PC-9 (cell line): ENCODE data around the gene DNAH9. TPM values are rescaled to one million over a fixed set of nuclear protein-coding genes. Genes with fewer than 3 reads are reported as not detected.

Experiments used
- BruUV-seq: library from RNA; stranded (reverse); fragments of 400-500 nt; replicated peaks from 2 replicates; lab custom pipeline; 2021; lab: Mats Ljungman, UMichigan
- CTCF ChIA-PET: fragments of 300-600 bp; sonication (Branson Sonifier 250); formaldehyde crosslinking; loops from one replicate; lab custom pipeline; 2022; ENCODE audit warnings: antibody characterized with exemption; lab: Charles Lee
- POLR2A ChIA-PET: fragments of 300-600 bp; sonication (Branson Sonifier 250); formaldehyde crosslinking; loops from one replicate; lab custom pipeline; 2022; ENCODE audit warnings: antibody characterized with exemption; ENCODE audit not compliant: unreplicated experiment; lab: Charles Lee
- DNase-seq, 2 experiments: peaks; one replicate each; pipeline versions ENCODE4 v3.0.0 to v3.0.0-alpha.2; 2015 to 2022; ENCODE audit warnings: mixed read lengths in 1 of 2
- H2AFZ ChIP-seq: fragments of 200-600 bp; sonication (generic); 2 replicates; pipeline ENCODE4 v1.8.1; 2017; ENCODE audit warnings: antibody characterized with exemption
- H3F3A ChIP-seq: fragments of 200-600 bp; sonication (generic); 2 replicates; pipeline ENCODE4 v1.8.1; 2017; ENCODE audit warnings: antibody characterized with exemption, mild to moderate bottlenecking, low read depth; ENCODE audit not compliant: insufficient read depth
- H3K27ac ChIP-seq: fragments of 200-600 bp; sonication (generic); 2 replicates; pipeline ENCODE4 v1.6.1; 2016; ENCODE audit warnings: mixed run types
- H3K27me3 ChIP-seq: fragments of 200-600 bp; sonication (generic); 2 replicates; pipeline ENCODE4 v1.6.1; 2016; ENCODE audit warnings: low read depth, mixed run types; ENCODE audit not compliant: insufficient read depth
- H3K36me3 ChIP-seq: fragments of 200-600 bp; sonication (generic); 2 replicates; pipeline ENCODE4 v1.6.1; 2016; ENCODE audit warnings: low read depth, mixed run types
- H3K4me1 ChIP-seq: fragments of 200-600 bp; sonication (generic); replicated peaks from 2 replicates; pipeline ENCODE4 v1.6.1; 2016; ENCODE audit warnings: mixed run types; ENCODE audit not compliant: insufficient read depth
- H3K4me2 ChIP-seq: fragments of 200-600 bp; sonication (generic); 2 replicates; pipeline ENCODE4 v1.6.1; 2017; ENCODE audit warnings: mixed run types
- H3K4me3 ChIP-seq: fragments of 200-600 bp; sonication (generic); 2 replicates; pipeline ENCODE4 v1.6.1; 2016; ENCODE audit warnings: mixed run types
- H3K79me2 ChIP-seq: fragments of 200-600 bp; sonication (generic); 2 replicates; pipeline ENCODE4 v1.6.1; 2017; ENCODE audit warnings: low read depth, mixed run types
- H3K9me2 ChIP-seq: fragments of 200-600 bp; sonication (generic); 2 replicates; pipeline ENCODE4 v1.8.1; 2017; ENCODE audit warnings: mild to moderate bottlenecking; ENCODE audit not compliant: insufficient read depth
- H3K9me3 ChIP-seq: fragments of 200-600 bp; sonication (generic); 2 replicates; pipeline ENCODE4 v1.8.1; 2016; ENCODE audit warnings: low read depth; ENCODE audit not compliant: insufficient read depth
- H4K20me1 ChIP-seq: fragments of 200-600 bp; sonication (generic); 2 replicates; pipeline ENCODE4 v1.8.1; 2017; ENCODE audit not compliant: insufficient read depth
- CTCF ChIP-seq: fragments of 200-600 bp; sonication (generic); conservative IDR thresholded peaks from 2 replicates; pipeline ENCODE4 v1.6.1; 2017; ENCODE audit warnings: mixed run types, antibody characterized with exemption, mild to moderate bottlenecking, moderate library complexity
- EZH2 ChIP-seq: fragments of 200-600 bp; sonication (generic); IDR thresholded peaks from 2 replicates; pipeline ENCODE4 v1.8.0; 2017; ENCODE audit warnings: antibody characterized with exemption, low read depth
- intact Hi-C: fragments of 100-400 bp; cut with micrococcal nuclease; formaldehyde crosslinking; loops from one replicate; pipeline ENCODE4 v1.10.0; 2022; ENCODE audit not compliant: unreplicated experiment
- total RNA-seq: library from RNA; stranded (reverse); gene quantifications from 2 replicates; pipeline ENCODE4 v1.2.3, GENCODE V29; 2021

Gene DNAH9
- total RNA-seq, 1 experiment from 2014 or later: not detected

DNA sequence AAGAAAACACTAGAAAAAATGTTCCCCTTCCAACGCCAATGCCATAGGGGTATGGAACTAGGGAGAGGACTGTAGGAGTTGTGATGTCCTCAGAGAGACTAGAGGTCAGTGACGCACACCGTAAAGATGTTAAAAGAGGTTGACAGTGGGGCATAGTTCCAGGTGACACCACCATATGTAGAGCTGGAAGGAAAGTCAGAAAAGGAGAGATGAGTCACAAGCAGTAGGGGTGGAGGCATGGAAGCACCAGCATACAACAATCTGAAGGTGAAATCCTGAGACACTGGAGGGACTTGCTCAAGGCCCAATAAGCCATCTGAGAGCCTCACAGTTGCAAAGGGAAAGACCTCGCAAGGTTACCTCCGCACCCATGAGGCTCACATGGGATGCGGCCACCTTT lies 323.0 kb downstream of the DNAH9 start:
- ChIA-PET CTCF (no interaction called here), POLR2A (no interaction called here)
- Histone ChIP-seq H3K36me3 (no peaks in the 10 kb centered on the region), H4K20me1 (no peaks in the 10 kb centered on the region), H2AFZ (no peak overlapping the region), H3K4me2 (no peak overlapping the region), H3K4me3 (no peak overlapping the region), H3K9me3 (no peaks in the 10 kb centered on the region), H3K4me1 (no peaks in the 10 kb centered on the region), H3K79me2 (no peaks in the 10 kb centered on the region), H3K27ac (no peak overlapping the region), H3F3A (no peaks in the 10 kb centered on the region), H3K9me2 (no peaks in the 10 kb centered on the region), H3K27me3 (peaks cover 49% of the 10 kb centered on the region)
- DNase-seq: no peak
- TF ChIP-seq CTCF (no peak), EZH2 (no peak)
- no TSS peak for BruUV-seq
- intact Hi-C loops: no loop called here

- Histone ChIP-seq H3K79me2 (no peaks in the 10 kb centered on the region), H3F3A (no peaks in the 10 kb centered on the region), H3K27ac (no peak overlapping the region), H4K20me1 (no peaks in the 10 kb centered on the region), H3K36me3 (no peaks in the 10 kb centered on the region), H3K4me2 (no peak overlapping the region), H2AFZ (no peak overlapping the region), H3K9me3 (no peaks in the 10 kb centered on the region), H3K4me3 (no peak overlapping the region), H3K27me3 (peaks cover 49% of the 10 kb centered on the region), H3K4me1 (no peaks in the 10 kb centered on the region), H3K9me2 (no peaks in the 10 kb centered on the region)
- CTCF ChIA-PET: no interaction called here
- BruUV-seq: no TSS peak
- intact Hi-C loops: no loop called here
- POLR2A ChIA-PET: no interaction called here
- TF ChIP-seq EZH2 (no peak), CTCF (no peak)
- no peak for DNase-seq
Observed at GRCh38 chr17:11922638-11923037, 324.4 kb downstream of the DNAH9 start.

DNA sequence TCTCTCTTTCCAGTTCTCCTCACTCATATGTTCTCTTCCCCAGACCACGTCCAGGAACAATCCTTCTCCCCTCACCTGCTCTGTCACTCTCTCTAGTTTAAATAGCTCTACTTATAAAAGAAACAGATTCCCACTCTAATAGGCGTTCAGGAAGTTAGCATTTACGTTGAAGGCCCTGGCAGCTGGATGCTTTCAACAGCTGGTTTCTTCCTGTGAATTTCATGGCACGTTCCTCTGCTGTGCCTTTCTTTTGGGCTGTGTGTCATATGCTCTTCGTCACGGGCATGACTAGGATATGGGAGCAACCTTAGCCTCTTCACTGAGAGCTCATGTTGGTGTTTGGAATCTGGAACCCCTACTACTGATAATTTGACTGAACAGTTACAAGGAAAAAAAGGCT lies 325.8 kb downstream of the DNAH9 start:
- Histone ChIP-seq H3K36me3 (no peaks in the 10 kb centered on the region), H3K4me3 (no peak overlapping the region), H3K9me2 (no peaks in the 10 kb centered on the region), H2AFZ (no peak overlapping the region), H3K27ac (no peak overlapping the region), H3F3A (no peaks in the 10 kb centered on the region), H3K4me2 (no peak overlapping the region), H3K9me3 (no peaks in the 10 kb centered on the region), H4K20me1 (no peaks in the 10 kb centered on the region), H3K4me1 (no peaks in the 10 kb centered on the region), H3K79me2 (no peaks in the 10 kb centered on the region), H3K27me3 (peaks cover 54% of the 10 kb centered on the region)
- ChIA-PET CTCF (no interaction called here), POLR2A (interaction anchor here (0.7 kb wide), 1 partner anchor 294 kb away, joined by 3 read pairs; no protein-coding TSS in a partner anchor)
- TF ChIP-seq CTCF (no peak), EZH2 (no peak)
- no TSS peak for BruUV-seq
- intact Hi-C loops: no loop called here
- DNase-seq: no peak
